K562 (cell line): Measurements from ENCODE around the gene TAF3.

ENCODE experiments used
- CHD2 ChIP-seq: IDR thresholded peaks from 2 replicates; pipeline ENCODE4 v1.6.1; 2011; ENCODE audit warnings: low read depth, low read length
- FOXK1 ChIP-seq: sonication (generic); formaldehyde crosslinking; IDR thresholded peaks from 2 replicates; pipeline ENCODE4 v1.8.0; 2022; ENCODE audit warnings: missing genetic modification reagents, mild to moderate bottlenecking, borderline replicate concordance
- HDGF ChIP-seq: fragments of 450-650 bp; IDR thresholded peaks from 2 replicates; pipeline ENCODE4 v1.6.1; 2016
- KAT8 ChIP-seq: fragments of 450-650 bp; IDR thresholded peaks from 2 replicates; pipeline ENCODE4 v1.6.1; 2016; ENCODE audit warnings: low read depth, mild to moderate bottlenecking
- L3MBTL2 ChIP-seq: fragments of 450-650 bp; IDR thresholded peaks from 2 replicates; pipeline ENCODE4 v1.6.1; 2016; ENCODE audit warnings: mild to moderate bottlenecking, moderate library complexity
- POLR2AphosphoS5 ChIP-seq: IDR thresholded peaks from 2 replicates; pipeline ENCODE4 v1.6.1; 2011; ENCODE audit warnings: mild to moderate bottlenecking, low read depth, low read length, moderate library complexity; ENCODE audit not compliant: control insufficient read depth, insufficient read depth
- SAFB2 ChIP-seq: fragments of 200-400 bp; formaldehyde crosslinking; IDR thresholded peaks from 2 replicates; pipeline ENCODE4 v1.6.1; 2018; ENCODE audit warnings: borderline replicate concordance, low read length, low read depth, moderate library complexity; ENCODE audit not compliant: severe bottlenecking
- SIRT6 ChIP-seq: IDR thresholded peaks from one replicate; pipeline ENCODE4 v1.6.1; 2012; ENCODE audit warnings: low read depth, mild to moderate bottlenecking, control low read depth, inconsistent platforms, low read length, moderate library complexity
- ZFP1 ChIP-seq: fragments of 450-650 bp; formaldehyde crosslinking; IDR thresholded peaks from 2 replicates; pipeline ENCODE4 v1.4.0; 2020; ENCODE audit warnings: mild to moderate bottlenecking, mixed read lengths
- TF ChIP-seq, protein P1 (sequence below): fragments of 250-450 bp; sonication (Bioruptor Pico); IDR thresholded peaks from 2 replicates; pipeline ENCODE4 v1.8.0; 2021; ENCODE audit warnings: moderate library complexity, mild to moderate bottlenecking, inconsistent platforms
- TF ChIP-seq, protein P2 (sequence below): fragments of 450-650 bp; IDR thresholded peaks from 2 replicates; pipeline ENCODE4 v1.6.1; 2016; ENCODE audit warnings: missing biosample characterization, missing genetic modification characterization
- TF ChIP-seq, protein P3 (sequence below), 3 experiments: IDR thresholded peaks in 2 of 3; conservative IDR thresholded peaks in 1 of 3; 2 replicates each; pipeline ENCODE4 v1.5.1; 2011 to 2012; ENCODE audit warnings: low read length in 3 of 3, mild to moderate bottlenecking in 3 of 3, control low read depth in 2 of 3, improper control_type of control experiment in 1 of 3, inconsistent platforms in 1 of 3, low read depth in 1 of 3, mixed read lengths in 1 of 3, moderate library complexity in 1 of 3; ENCODE audit not compliant: insufficient read depth in 2 of 3

DNA sequence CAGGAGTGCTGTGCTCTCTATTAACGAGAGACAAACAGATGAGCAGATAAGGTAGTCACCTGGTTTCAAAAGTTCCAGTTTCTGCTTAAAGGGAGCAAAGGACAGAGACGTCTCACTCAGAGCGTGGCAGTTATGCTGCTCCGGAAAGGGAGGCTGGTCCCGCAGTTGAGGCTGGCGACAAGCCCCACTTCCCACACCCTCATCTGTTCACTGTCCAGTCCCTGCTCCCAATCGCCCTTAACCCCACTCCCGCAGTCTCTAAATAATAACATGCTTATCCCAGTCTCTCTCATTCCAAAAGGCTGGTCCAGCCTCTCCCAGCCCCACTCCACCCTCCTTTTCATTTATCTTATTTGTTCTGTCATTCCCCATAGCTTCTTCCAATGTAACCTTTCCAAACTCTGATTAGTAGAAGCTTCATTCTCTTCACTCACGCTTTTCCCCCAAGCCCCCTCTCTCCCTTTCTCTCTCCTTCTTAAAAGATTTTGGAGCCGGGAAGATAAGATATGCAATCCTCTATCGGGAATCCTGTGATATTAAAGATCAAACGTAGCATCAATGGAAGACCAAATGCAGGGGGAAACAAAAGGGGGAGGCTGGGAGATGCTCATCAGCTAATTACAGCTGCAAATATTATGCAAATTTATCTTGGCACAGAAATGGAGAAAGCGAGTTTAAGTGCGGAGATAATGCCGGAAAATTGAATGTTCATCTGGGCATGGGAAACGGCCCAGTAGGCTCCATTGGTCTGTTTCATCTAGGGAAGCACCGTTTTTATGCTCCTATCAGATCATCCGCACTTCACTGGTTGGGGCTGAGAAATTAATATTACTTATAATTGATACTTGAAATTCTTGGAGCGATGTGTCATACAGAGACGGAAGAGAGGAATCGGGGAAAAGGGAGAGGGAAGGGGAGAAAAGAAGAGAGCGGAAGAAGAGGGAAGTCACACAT is 219.9 kb downstream of the TAF3 start:
- TF ChIP-seq SAFB2 (no peak), SIRT6 (no peak), POLR2AphosphoS5 (no peak), CHD2 (no peak), L3MBTL2 (no peak), KAT8 (no peak), FOXK1 (CRISPR knock-in tag) (no peak), ZFP1 (CRISPR knock-in tag) (no peak), HDGF (no peak)
- TF ChIP-seq, protein P1, sequence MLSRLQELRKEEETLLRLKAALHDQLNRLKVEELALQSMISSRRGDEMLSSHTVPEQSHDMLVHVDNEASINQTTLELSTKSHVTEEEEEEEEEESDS (CRISPR knock-in tag): no peak
- TF ChIP-seq, protein P2, sequence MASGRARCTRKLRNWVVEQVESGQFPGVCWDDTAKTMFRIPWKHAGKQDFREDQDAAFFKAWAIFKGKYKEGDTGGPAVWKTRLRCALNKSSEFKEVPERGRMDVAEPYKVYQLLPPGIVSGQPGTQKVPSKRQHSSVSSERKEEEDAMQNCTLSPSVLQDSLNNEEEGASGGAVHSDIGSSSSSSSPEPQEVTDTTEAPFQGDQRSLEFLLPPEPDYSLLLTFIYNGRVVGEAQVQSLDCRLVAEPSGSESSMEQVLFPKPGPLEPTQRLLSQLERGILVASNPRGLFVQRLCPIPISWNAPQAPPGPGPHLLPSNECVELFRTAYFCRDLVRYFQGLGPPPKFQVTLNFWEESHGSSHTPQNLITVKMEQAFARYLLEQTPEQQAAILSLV (tag): no peak
- TF ChIP-seq, protein P3, sequence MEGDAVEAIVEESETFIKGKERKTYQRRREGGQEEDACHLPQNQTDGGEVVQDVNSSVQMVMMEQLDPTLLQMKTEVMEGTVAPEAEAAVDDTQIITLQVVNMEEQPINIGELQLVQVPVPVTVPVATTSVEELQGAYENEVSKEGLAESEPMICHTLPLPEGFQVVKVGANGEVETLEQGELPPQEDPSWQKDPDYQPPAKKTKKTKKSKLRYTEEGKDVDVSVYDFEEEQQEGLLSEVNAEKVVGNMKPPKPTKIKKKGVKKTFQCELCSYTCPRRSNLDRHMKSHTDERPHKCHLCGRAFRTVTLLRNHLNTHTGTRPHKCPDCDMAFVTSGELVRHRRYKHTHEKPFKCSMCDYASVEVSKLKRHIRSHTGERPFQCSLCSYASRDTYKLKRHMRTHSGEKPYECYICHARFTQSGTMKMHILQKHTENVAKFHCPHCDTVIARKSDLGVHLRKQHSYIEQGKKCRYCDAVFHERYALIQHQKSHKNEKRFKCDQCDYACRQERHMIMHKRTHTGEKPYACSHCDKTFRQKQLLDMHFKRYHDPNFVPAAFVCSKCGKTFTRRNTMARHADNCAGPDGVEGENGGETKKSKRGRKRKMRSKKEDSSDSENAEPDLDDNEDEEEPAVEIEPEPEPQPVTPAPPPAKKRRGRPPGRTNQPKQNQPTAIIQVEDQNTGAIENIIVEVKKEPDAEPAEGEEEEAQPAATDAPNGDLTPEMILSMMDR (IDR thresholded peaks at IDR 0.05 in 2 of 3, conservative IDR thresholded peaks at IDR 0.05 in 1 of 3; ENCODE audit: insufficient read depth in 2 of 3, low read depth in 1 of 3, low read length in 3 of 3): no peak
